ENCODE measurements around the gene ANAPC10.

GRCh38 chr4:145066063-145066501, 31.9 kb downstream of the ANAPC10 start:
- TF ChIP-seq, protein P1, sequence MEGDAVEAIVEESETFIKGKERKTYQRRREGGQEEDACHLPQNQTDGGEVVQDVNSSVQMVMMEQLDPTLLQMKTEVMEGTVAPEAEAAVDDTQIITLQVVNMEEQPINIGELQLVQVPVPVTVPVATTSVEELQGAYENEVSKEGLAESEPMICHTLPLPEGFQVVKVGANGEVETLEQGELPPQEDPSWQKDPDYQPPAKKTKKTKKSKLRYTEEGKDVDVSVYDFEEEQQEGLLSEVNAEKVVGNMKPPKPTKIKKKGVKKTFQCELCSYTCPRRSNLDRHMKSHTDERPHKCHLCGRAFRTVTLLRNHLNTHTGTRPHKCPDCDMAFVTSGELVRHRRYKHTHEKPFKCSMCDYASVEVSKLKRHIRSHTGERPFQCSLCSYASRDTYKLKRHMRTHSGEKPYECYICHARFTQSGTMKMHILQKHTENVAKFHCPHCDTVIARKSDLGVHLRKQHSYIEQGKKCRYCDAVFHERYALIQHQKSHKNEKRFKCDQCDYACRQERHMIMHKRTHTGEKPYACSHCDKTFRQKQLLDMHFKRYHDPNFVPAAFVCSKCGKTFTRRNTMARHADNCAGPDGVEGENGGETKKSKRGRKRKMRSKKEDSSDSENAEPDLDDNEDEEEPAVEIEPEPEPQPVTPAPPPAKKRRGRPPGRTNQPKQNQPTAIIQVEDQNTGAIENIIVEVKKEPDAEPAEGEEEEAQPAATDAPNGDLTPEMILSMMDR (conservative IDR thresholded peaks at IDR 0.05 in 1 of 2, IDR thresholded peaks at IDR 0.05 in 1 of 2; ENCODE audit: low read depth in 1 of 2, low read length in 2 of 2) = no peak
- TF ChIP-seq EZH2 (IDR thresholded peaks at IDR 0.05; ENCODE audit: low read length, missing control alignments) = no peak
